ENCODE data around the gene OMG. TPM values are rescaled to one million over a fixed set of nuclear protein-coding genes. Genes with fewer than 3 reads are reported as not detected.
"Not testable (repeated sequence)": the region's sequence is repeated elsewhere in the genome, so short reads cannot be mapped to it uniquely, and the experiment has no call there.

OMG gene
- total and polyA plus RNA-seq, 2 donors = 0.20 to 1.5 TPM

DNA sequence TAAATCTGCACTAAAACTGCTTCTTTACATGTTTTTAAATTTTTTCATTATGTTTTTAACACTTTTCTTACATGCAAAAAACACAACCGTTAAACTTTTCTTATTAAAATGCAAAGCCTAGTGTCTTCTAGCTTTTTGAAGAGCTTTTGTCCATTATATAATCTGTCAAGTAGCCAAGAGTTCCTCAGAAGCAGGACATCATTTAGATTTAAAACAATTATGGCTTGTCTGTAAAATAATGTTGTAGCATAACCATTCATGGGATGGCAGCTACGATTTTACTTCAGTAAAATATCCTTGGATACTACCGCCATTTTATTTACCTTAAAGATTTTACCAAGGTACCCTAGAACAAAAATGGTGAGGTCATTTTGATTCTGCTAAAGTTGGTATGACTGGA is 2.8 kb downstream of the OMG start:
- Histone ChIP-seq H3K27ac (ENCODE audit: low read depth) (no peak overlapping the region), H3K4me1 (ENCODE audit: insufficient read depth) (no peaks in the 10 kb centered on the region), H3K4me3 (ENCODE audit: low read depth, low read length) (no peak overlapping the region), H3K36me3 (ENCODE audit: insufficient read depth) (no peaks in the 10 kb centered on the region)
- no peak for DNase-seq (ENCODE audit: extremely low spot score)
- WGBS = 89% methylated on average over 3 of the region's 3 CpGs

DNA sequence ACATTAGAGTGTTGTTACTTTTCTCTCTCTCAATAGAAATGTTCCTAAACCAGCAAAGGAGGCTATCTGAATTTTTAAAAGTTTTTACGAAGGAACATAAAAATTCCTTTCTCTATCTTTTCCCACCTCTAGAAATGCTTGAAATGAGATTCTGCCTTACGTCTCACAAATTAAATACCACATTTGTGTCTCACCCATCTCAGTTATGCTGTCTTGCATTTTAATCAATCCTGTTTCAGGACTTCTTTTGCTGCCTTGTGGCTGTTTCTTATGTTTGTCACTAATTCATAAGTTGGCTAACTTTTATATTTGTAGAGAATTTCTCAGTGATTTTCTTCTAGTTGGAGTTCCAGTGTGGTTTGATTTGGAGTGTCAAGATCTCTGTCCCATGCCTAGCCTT is 3.5 kb downstream of the OMG start:
- Histone ChIP-seq H3K4me1 (ENCODE audit: insufficient read depth) (no peaks in the 10 kb centered on the region), H3K36me3 (ENCODE audit: insufficient read depth) (no peaks in the 10 kb centered on the region)

DNA sequence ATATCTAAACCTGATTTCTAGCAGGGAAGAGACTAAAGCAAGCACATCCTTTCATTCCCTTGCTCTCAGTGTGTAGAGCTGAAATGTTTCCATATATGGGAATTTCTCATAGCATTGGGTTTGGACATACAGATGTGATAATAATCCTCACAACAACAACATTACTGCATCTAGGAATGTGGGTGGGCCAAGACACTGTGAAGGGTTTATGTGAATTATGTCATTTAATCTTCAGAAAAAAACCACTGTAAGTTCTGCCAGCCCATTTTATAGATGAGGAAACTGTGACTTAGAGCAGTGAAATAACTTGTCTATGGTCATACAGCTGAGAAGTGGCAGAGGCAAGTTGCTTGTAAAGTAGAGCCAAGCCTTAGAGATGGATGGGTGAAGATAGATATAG is 5.2 kb downstream of the OMG start:
- H3K4me1 ChIP-seq (ENCODE audit: insufficient read depth) = no peaks in the 10 kb centered on the region
- DNase-seq (ENCODE audit: extremely low spot score) = no peak
- H3K4me3 ChIP-seq (ENCODE audit: low read depth, low read length) = no peak overlapping the region
- no peak overlapping the region for H3K27ac ChIP-seq (ENCODE audit: low read depth)
- no peaks in the 10 kb centered on the region for H3K36me3 ChIP-seq (ENCODE audit: insufficient read depth)

More for the DNA sequence above, 3.5 kb downstream of the OMG start:
- DNase-seq (ENCODE audit: extremely low spot score) = no peak
- no peak overlapping the region for H3K4me3 ChIP-seq (ENCODE audit: low read depth, low read length)
- no peak overlapping the region for H3K27ac ChIP-seq (ENCODE audit: low read depth)
- 89% methylated on average over 2 of the region's 2 CpGs for WGBS

DNA sequence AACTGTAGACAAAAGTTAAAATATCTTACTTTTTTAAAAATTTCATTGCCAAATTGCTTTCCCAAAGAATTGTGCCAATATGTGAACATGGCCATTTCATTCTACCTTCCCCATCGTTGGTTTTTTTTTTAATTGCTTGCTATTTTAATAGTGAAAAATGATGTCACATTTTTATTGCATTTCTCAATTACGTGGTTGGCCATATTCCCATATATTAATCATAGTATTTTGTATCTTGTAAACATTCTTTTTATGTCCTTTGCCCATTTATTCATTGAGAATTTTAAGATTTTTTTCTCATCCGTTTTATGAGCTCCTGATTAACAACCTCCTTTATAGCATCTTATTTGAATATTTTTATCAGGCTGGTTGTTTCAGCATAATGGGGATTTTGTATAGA is 7.2 kb downstream of the OMG start:
- WGBS = 50% methylated on average over 3 of the region's 3 CpGs

DNA sequence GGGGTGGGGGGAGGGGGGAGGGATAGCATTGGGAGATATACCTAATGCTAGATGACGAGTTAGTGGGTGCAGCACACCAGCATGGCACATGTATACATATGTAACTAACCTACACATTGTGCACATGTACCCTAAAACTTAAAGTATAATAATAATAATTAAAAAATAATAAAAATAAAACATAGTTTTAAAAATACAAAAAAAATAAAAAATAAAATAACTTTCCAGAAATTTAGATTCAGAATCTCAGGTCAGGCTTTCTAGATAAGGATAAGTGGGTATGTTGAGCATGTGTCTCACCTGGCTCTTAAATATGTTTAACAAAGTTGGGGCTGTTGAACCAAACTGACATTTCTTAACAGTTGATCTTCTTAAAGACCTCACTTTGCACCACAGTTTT is 9.1 kb downstream of the OMG start:
- not testable (repeated sequence) for DNase-seq (ENCODE audit: extremely low spot score); H3K4me3 ChIP-seq (ENCODE audit: low read depth, low read length); H3K27ac ChIP-seq (ENCODE audit: low read depth); H3K36me3 ChIP-seq (ENCODE audit: insufficient read depth); H3K4me1 ChIP-seq (ENCODE audit: insufficient read depth)
- WGBS = 75% methylated on average over 1 of the region's 1 CpG

More for the DNA sequence above, 7.2 kb downstream of the OMG start:
- H3K4me1 ChIP-seq (ENCODE audit: insufficient read depth) = no peaks in the 10 kb centered on the region
- DNase-seq (ENCODE audit: extremely low spot score) = no peak
- H3K36me3 ChIP-seq (ENCODE audit: insufficient read depth) = no peaks in the 10 kb centered on the region
- H3K4me3 ChIP-seq (ENCODE audit: low read depth, low read length) = no peak overlapping the region
- H3K27ac ChIP-seq (ENCODE audit: low read depth) = no peak overlapping the region

DNA sequence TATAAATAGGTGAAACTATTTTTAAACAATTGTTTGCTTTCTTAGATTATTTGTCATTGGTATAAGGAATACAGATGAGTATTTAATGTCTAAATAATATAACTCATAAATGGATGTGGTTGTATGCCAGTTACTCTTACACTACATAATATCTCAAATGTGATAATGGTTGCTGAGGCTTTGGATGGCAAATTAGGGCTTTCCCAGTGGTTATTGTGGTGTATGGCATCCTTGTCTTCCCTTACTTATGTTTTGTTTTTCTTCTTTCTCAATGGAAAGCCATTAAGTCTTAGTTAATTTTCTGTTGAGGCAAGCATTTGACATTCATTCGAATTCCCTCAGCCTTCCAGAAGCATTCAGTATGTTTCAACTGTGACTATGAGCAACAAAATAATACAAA is 10.5 kb downstream of the OMG start:
- no peak overlapping the region for H3K4me3 ChIP-seq (ENCODE audit: low read depth, low read length)
- no peaks in the 10 kb centered on the region for H3K36me3 ChIP-seq (ENCODE audit: insufficient read depth)

DNA sequence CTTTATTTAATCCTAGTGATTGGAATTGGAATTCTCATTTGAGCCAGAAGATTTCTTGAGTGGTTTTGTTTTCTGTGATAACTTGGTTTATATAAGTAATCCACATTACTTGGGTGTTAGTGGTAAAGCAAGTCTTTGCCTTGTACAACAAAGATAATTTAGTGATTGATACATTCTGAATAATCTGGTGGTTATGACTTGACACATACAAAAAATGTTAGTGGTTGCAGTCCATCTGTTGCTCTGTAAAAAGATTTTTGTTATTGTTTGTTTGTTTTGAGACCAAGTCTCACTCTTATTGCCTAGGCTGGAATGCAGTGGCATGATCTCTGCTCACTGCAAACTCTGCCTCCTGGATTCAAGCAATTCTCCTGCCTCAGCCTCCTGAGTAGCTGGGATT is 13.2 kb downstream of the OMG start:
- H3K4me1 ChIP-seq (ENCODE audit: insufficient read depth) = no peaks in the 10 kb centered on the region

More for the DNA sequence above, 10.5 kb downstream of the OMG start:
- DNase-seq (ENCODE audit: extremely low spot score) = no peak
- WGBS = 96% methylated on average over 1 of the region's 1 CpG
- Histone ChIP-seq H3K4me1 (ENCODE audit: insufficient read depth) (no peaks in the 10 kb centered on the region), H3K27ac (ENCODE audit: low read depth) (no peak overlapping the region)

DNA sequence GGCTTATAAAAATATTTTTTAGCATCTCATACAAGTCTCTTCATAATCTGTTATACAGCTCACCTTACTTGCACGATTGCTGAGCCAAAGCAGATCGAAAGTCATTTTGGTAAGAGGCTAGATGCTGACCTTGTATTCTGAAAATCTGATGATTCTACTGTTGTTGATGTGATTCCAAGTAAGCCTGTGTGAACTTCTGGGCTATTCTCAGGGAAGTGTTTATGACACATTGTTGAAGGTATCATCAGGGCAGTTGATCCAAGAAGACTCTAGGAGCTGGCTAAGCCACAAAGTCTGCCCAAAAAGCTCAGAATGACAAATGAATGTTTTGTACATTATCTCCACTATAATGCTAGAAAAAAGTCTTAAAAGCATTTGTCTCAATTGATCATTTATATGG is 16.0 kb downstream of the OMG start:
- H3K36me3 ChIP-seq (ENCODE audit: insufficient read depth) = no peaks in the 10 kb centered on the region
- DNase-seq (ENCODE audit: extremely low spot score) = no peak
- H3K4me1 ChIP-seq (ENCODE audit: insufficient read depth) = no peaks in the 10 kb centered on the region
- 95% methylated on average over 2 of the region's 2 CpGs for WGBS
- no peak overlapping the region for H3K27ac ChIP-seq (ENCODE audit: low read depth)
- no peak overlapping the region for H3K4me3 ChIP-seq (ENCODE audit: low read depth, low read length)

More for the DNA sequence above, 13.2 kb downstream of the OMG start:
- Histone ChIP-seq H3K4me3 (ENCODE audit: low read depth, low read length) (no peak overlapping the region), H3K36me3 (ENCODE audit: insufficient read depth) (no peaks in the 10 kb centered on the region), H3K27ac (ENCODE audit: low read depth) (no peak overlapping the region)
- DNase-seq (ENCODE audit: extremely low spot score) = no peak

DNA sequence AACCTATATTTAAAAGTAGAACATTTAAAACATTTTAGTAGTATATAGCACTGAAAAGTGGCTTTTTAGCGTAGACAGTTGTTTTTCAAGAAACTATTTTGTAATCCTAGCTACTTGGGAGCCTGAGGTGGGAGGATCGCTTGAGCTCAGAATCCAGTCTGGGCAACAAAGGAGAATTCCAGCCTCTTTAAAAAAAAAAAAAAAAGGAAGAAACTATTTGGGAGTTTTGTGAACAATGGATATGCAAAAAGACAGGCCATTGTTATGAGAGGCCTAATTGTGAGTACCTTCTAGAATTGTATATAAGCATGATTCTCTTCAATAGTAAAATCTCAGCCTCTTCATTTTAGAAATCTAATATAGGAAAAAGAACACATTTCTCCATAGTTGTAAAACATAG is 17.6 kb downstream of the OMG start:
- H3K36me3 ChIP-seq (ENCODE audit: insufficient read depth) = no peaks in the 10 kb centered on the region
- no peak overlapping the region for H3K4me3 ChIP-seq (ENCODE audit: low read depth, low read length)
- WGBS = 98% methylated on average over 2 of the region's 2 CpGs
- no peak overlapping the region for H3K27ac ChIP-seq (ENCODE audit: low read depth)
- DNase-seq (ENCODE audit: extremely low spot score) = no peak
- no peaks in the 10 kb centered on the region for H3K4me1 ChIP-seq (ENCODE audit: insufficient read depth)

DNA sequence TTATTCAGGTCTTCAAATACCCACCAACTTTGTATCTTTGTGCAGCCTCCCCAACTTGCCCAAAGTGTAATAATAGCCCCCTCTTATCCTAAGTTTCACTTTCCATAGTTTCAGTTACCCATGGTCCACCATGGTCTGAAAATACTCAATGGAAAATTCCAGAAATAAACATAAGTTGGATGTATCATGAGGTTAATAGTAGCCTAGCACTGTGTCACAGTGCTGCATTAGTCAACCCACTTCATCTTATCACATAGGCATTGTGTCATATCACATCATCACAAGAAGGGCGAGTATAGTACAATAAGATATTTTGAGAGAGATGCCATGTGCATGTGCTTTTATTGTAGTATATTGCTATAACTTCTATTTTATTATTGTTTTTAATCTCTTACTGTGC is 21.9 kb downstream of the OMG start:
- whole genome bisulfite sequencing = 93% methylated on average over 1 of the region's 1 CpG
- Histone ChIP-seq H3K4me3 (ENCODE audit: low read depth, low read length) (no peak overlapping the region), H3K4me1 (ENCODE audit: insufficient read depth) (no peaks in the 10 kb centered on the region), H3K36me3 (ENCODE audit: insufficient read depth) (no peaks in the 10 kb centered on the region), H3K27ac (ENCODE audit: low read depth) (no peak overlapping the region)
- no peak for DNase-seq (ENCODE audit: extremely low spot score)

DNA sequence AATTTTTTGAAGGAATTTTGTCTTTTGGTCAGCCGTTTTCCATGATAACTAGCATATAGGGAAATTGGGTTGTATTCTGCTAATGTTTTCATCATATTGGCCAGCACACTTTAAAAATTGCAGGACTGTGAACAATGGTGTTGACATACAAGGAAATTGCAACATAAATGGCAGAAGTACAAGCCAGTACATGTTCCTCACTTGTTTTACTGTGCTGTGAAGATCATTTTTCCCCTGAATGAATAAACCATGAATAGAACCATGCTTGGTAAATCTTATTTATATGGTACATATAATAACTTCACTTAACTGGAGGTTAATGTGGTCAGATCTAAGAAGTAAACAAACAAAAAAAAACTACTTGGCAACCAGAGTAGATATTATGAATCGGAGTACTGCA is 22.8 kb downstream of the OMG start:
- no peaks in the 10 kb centered on the region for H3K4me1 ChIP-seq (ENCODE audit: insufficient read depth)
- H3K36me3 ChIP-seq (ENCODE audit: insufficient read depth) = no peaks in the 10 kb centered on the region
- no peak overlapping the region for H3K27ac ChIP-seq (ENCODE audit: low read depth)
- H3K4me3 ChIP-seq (ENCODE audit: low read depth, low read length) = no peak overlapping the region
- WGBS = 69% methylated on average over 2 of the region's 2 CpGs
- no peak for DNase-seq (ENCODE audit: extremely low spot score)

DNA sequence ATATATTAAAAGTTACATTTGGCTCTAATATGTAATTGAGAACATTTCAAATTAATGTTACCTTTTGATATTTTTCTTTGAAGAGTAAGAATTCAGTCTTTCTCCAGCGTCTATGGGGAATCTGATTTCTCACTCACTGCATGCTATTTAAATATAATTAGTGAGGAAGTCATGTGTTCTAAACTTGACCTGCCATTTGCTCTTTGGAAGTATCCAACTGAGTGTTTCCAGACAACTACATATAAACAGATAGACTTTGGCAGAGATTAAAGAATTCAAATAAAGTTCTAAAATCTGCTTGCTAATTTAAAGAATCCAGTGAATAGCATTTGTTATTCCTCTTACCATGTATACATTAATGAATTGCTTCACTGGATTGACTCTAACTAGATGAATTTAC is 23.5 kb downstream of the OMG start:
- Histone ChIP-seq H3K27ac (ENCODE audit: low read depth) (no peak overlapping the region), H3K4me3 (ENCODE audit: low read depth, low read length) (no peak overlapping the region), H3K36me3 (ENCODE audit: insufficient read depth) (no peaks in the 10 kb centered on the region), H3K4me1 (ENCODE audit: insufficient read depth) (no peaks in the 10 kb centered on the region)
- 49% methylated on average over 1 of the region's 1 CpG for WGBS
- DNase-seq (ENCODE audit: extremely low spot score) = no peak

DNA sequence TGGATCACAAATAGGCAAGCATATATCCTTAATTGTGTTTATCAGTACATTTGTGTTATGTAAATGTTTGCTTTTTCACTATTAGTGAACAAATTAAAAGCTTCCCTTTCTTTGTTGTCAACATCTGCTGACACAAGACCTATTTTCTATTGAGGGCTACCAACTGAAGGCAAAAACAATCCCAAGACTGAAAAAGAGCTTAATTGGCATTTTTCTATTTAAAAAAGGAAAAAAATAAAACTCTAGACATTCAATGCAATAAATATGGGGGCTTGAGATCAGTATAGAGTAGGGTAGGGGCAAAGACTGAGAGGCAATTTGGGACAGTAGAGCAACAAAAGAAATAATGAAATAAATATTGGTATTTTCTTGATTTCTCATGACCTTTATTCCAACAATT is 24.2 kb downstream of the OMG start:
- Histone ChIP-seq H3K36me3 (ENCODE audit: insufficient read depth) (no peaks in the 10 kb centered on the region), H3K27ac (ENCODE audit: low read depth) (no peak overlapping the region), H3K4me3 (ENCODE audit: low read depth, low read length) (no peak overlapping the region), H3K4me1 (ENCODE audit: insufficient read depth) (no peaks in the 10 kb centered on the region)
- DNase-seq (ENCODE audit: extremely low spot score) = no peak

DNA sequence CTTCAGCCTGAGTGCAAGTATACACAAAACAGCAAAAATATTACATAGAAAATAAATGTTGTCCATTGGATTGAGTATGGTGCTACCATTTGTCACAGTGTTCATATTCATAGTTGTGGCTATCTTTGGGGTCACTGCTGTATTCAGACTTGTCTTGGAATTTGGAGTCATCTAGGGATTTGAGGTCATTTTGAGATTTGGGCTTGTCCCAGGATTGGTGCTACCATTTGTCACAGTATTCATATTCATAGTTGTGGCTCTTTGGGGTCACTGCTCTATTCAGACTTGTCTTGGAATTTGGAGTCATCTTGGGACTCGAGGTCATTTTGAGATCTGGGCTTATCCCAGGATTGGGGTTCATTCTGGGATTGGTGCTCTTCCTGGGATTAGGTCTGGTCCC is 24.8 kb downstream of the OMG start:
- no peaks in the 10 kb centered on the region for H3K36me3 ChIP-seq (ENCODE audit: insufficient read depth)
- 96% methylated on average over 1 of the region's 1 CpG for WGBS
- H3K27ac ChIP-seq (ENCODE audit: low read depth) = no peak overlapping the region
- no peaks in the 10 kb centered on the region for H3K4me1 ChIP-seq (ENCODE audit: insufficient read depth)
- no peak overlapping the region for H3K4me3 ChIP-seq (ENCODE audit: low read depth, low read length)
- no peak for DNase-seq (ENCODE audit: extremely low spot score)

DNA sequence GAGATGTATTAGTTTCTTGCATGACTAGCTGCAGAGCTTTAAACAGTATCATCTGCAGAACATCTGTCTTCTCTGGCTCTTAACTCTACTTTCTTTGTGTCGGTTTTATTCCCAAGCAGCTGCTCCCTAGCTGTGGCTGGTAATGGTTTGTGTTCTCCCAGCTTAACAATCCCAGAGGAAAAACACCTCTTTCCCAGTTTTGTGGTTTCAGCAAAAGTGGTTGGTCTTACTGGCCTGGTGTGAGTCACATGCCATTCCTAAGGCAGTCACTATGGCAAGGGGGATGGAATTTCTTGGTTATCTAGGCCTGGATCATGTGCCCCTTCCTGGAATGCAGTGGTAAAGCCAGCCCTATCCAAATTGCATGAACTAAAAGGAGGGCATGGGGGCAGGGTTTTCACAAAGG is 27.5 kb downstream of the OMG start:
- Histone ChIP-seq H3K36me3 (ENCODE audit: insufficient read depth) (no peaks in the 10 kb centered on the region), H3K27ac (ENCODE audit: low read depth) (no peak overlapping the region), H3K4me3 (ENCODE audit: low read depth, low read length) (no peak overlapping the region), H3K4me1 (ENCODE audit: insufficient read depth) (no peaks in the 10 kb centered on the region)
- WGBS = 20% methylated on average over 1 of the region's 1 CpG
- DNase-seq (ENCODE audit: extremely low spot score) = no peak

Data from urinary bladder (tissue), 4 donors.